Panc1 (cell line): ENCODE measurements around the gene CDC123. TPM values are rescaled to one million over a fixed set of nuclear protein-coding genes. Genes with fewer than 3 reads are reported as not detected.

Experiments
- ATAC-seq: fragments of 200-7000 bp; cut with Tn5 transposase; 2 replicates; pipeline ENCODE4 v1.9.1; 2020; ENCODE audit warnings: mild to moderate bottlenecking, moderate library complexity
- BruUV-seq: library from RNA; stranded (reverse); fragments of 400-500 nt; replicated peaks from 2 replicates; lab custom pipeline; 2021; lab: Mats Ljungman, UMichigan
- CTCF ChIA-PET: fragments of 300-600 bp; sonication (Branson Sonifier 250); formaldehyde crosslinking; loops from one replicate; lab custom pipeline; 2022; ENCODE audit warnings: antibody characterized with exemption; lab: Charles Lee
- POLR2A ChIA-PET: fragments of 300-600 bp; sonication (Branson Sonifier 250); formaldehyde crosslinking; loops from one replicate; lab custom pipeline; 2022; ENCODE audit warnings: antibody characterized with exemption; lab: Charles Lee
- DNase-seq: peaks from one replicate; pipeline ENCODE4 v3.0.0-alpha.2; 2010; ENCODE audit warnings: low read depth, low spot score
- H3K27ac ChIP-seq: 2 replicates; pipeline ENCODE4 v1.5.1; 2011; ENCODE audit warnings: mild to moderate bottlenecking, low read length, inconsistent platforms
- H3K27me3 ChIP-seq: fragments of 200-500 bp; sonication (Bioruptor generic); 2 replicates; pipeline ENCODE4 v1.6.0; 2014; ENCODE audit warnings: low read length, inconsistent platforms; ENCODE audit not compliant: control insufficient read depth, insufficient read depth
- H3K36me3 ChIP-seq: fragments of 200-500 bp; sonication (Bioruptor generic); 2 replicates; pipeline ENCODE4 v1.5.1; 2014; ENCODE audit warnings: inconsistent platforms, mild to moderate bottlenecking, low read length, moderate library complexity; ENCODE audit not compliant: control insufficient read depth, insufficient read depth
- H3K4me1 ChIP-seq: 2 replicates; pipeline ENCODE4 v1.5.1; 2011; ENCODE audit warnings: inconsistent platforms, mild to moderate bottlenecking, low read length, moderate library complexity; ENCODE audit not compliant: control insufficient read depth, insufficient read depth
- H3K4me3 ChIP-seq, 2 experiments: 2 replicates each; pipeline ENCODE4 v1.5.1; 2011 to 2012; ENCODE audit warnings: low read depth in 2 of 2, low read length in 2 of 2, mild to moderate bottlenecking in 2 of 2, inconsistent platforms in 1 of 2, moderate library complexity in 1 of 2
- H3K9me3 ChIP-seq: fragments of 200-500 bp; sonication (Bioruptor generic); 2 replicates; pipeline ENCODE4 v1.5.1; 2014; ENCODE audit warnings: low read depth, mild to moderate bottlenecking, inconsistent platforms, low read length, moderate library complexity; ENCODE audit not compliant: control insufficient read depth, insufficient read depth
- CTCF ChIP-seq: fragments of 450-650 bp; IDR thresholded peaks from 2 replicates; pipeline ENCODE4 v1.5.1; 2017; ENCODE audit warnings: mild to moderate bottlenecking
- POLR2AphosphoS5 ChIP-seq: IDR thresholded peaks from 2 replicates; pipeline ENCODE4 v1.6.1; 2012; ENCODE audit warnings: mild to moderate bottlenecking, low read depth, low read length, moderate library complexity
- REST ChIP-seq, 2 experiments: IDR thresholded peaks; 2 replicates each; pipeline ENCODE4 v1.6.1; 2011 to 2012; ENCODE audit warnings: low read depth in 2 of 2, control low read depth in 1 of 2, low read length in 1 of 2, mild to moderate bottlenecking in 1 of 2, moderate library complexity in 1 of 2; ENCODE audit not compliant: insufficient read depth in 1 of 2
- SIN3A ChIP-seq: IDR thresholded peaks from 2 replicates; pipeline ENCODE4 v1.6.1; 2012; ENCODE audit warnings: low read depth, mild to moderate bottlenecking, low read length, moderate library complexity, borderline replicate concordance; ENCODE audit not compliant: insufficient read depth
- TCF7L2 ChIP-seq: IDR thresholded peaks from 2 replicates; pipeline ENCODE4 v1.6.1; 2011; ENCODE audit warnings: mild to moderate bottlenecking, low read depth, low read length, inconsistent platforms
- in situ Hi-C: cut with HindIII; loops from 2 replicates; pipeline ENCODE4 v1.10.0; 2016; ENCODE audit warnings: low sequenced_read_pairs, low pct_unique_long_range_greater_than_20kb
- intact Hi-C: fragments of 100-400 bp; cut with micrococcal nuclease; formaldehyde crosslinking; loops from one replicate; pipeline ENCODE4 v1.10.0; 2022; ENCODE audit not compliant: unreplicated experiment
- total RNA-seq: library from RNA; stranded (reverse); gene quantifications from one replicate; pipeline ENCODE4 v1.2.1, GENCODE V29; 2021; ENCODE audit not compliant: unreplicated experiment

The CDC123 gene
- total RNA-seq, 1 experiment from 2014 or later: 66.3 TPM

GRCh38 chr10:12251581-12251980 is 55.6 kb downstream of the CDC123 start:
- ATAC-seq: no peak
- no peak overlapping the region for H3K4me3 ChIP-seq
- POLR2A ChIA-PET: no interaction called here
- no peaks in the 10 kb centered on the region for H3K9me3 ChIP-seq
- BruUV-seq: no TSS peak
- no peak for TF ChIP-seq POLR2AphosphoS5
- TF ChIP-seq SIN3A: no peak
- no peak for TF ChIP-seq CTCF
- no peak for TF ChIP-seq REST (IDR thresholded peaks at IDR 0.05; ENCODE audit: insufficient read depth in 1 of 2, low read depth in 2 of 2, low read length in 1 of 2)
- no peak for TF ChIP-seq TCF7L2
- no peaks in the 10 kb centered on the region for H3K27me3 ChIP-seq
- CTCF ChIA-PET: no interaction called here
- no peaks in the 10 kb centered on the region for H3K36me3 ChIP-seq
- H3K27ac ChIP-seq: no peak overlapping the region
- DNase-seq: no peak
- no peaks in the 10 kb centered on the region for H3K4me1 ChIP-seq
- in situ Hi-C loops: no loop called here
- intact Hi-C loops: no loop called here

GRCh38 chr10:12252882-12253546 is 57.0 kb downstream of the CDC123 start:
- H3K4me1 ChIP-seq: no peaks in the 10 kb centered on the region
- in situ Hi-C loops (no loop called here), intact Hi-C loops (no loop called here)
- TF ChIP-seq CTCF: peak; percentile 68
- no peak for TF ChIP-seq SIN3A
- no TSS peak for BruUV-seq
- DNase-seq: no peak
- ChIA-PET CTCF (no interaction called here), POLR2A (no interaction called here)
- no peak for ATAC-seq
- no peak overlapping the region for H3K4me3 ChIP-seq
- H3K27me3 ChIP-seq: no peaks in the 10 kb centered on the region
- no peaks in the 10 kb centered on the region for H3K36me3 ChIP-seq
- no peaks in the 10 kb centered on the region for H3K9me3 ChIP-seq
- no peak overlapping the region for H3K27ac ChIP-seq
